KMS-11 (cell line): ENCODE results near the gene TSPAN5.

Experiments used
- H2AFZ ChIP-seq: fragments of 200-600 bp; sonication (generic); 2 replicates; pipeline ENCODE4 v1.6.1; 2016; ENCODE audit warnings: antibody characterized with exemption, mixed run types, low read depth
- H3K27ac ChIP-seq: fragments of 200-600 bp; sonication (generic); 2 replicates; pipeline ENCODE4 v1.6.1; 2016; ENCODE audit warnings: mild to moderate bottlenecking, mixed run types
- H3K27me3 ChIP-seq: fragments of 200-600 bp; sonication (generic); 2 replicates; pipeline ENCODE4 v1.6.1; 2017; ENCODE audit warnings: mild to moderate bottlenecking, low read depth, mixed run types, moderate library complexity; ENCODE audit not compliant: insufficient read depth
- H3K36me3 ChIP-seq: fragments of 200-600 bp; sonication (generic); 2 replicates; pipeline ENCODE4 v1.6.1; 2017; ENCODE audit warnings: mild to moderate bottlenecking, mixed run types; ENCODE audit not compliant: insufficient read depth
- H3K4me1 ChIP-seq: fragments of 200-600 bp; sonication (generic); 2 replicates; pipeline ENCODE4 v1.6.1; 2016; ENCODE audit warnings: mild to moderate bottlenecking, low read depth, mixed run types; ENCODE audit not compliant: poor library complexity, severe bottlenecking
- H3K4me2 ChIP-seq: fragments of 200-600 bp; sonication (generic); 2 replicates; pipeline ENCODE4 v1.7.0; 2016; ENCODE audit warnings: mild to moderate bottlenecking, mixed run types
- H3K4me3 ChIP-seq: fragments of 200-600 bp; sonication (generic); IDR thresholded peaks from 2 replicates; pipeline ENCODE4 v1.6.1; 2017; ENCODE audit warnings: low read depth, low read length, mixed read lengths; ENCODE audit not compliant: insufficient read depth
- H3K79me2 ChIP-seq: fragments of 200-600 bp; sonication (generic); 2 replicates; pipeline ENCODE4 v1.6.1; 2016; ENCODE audit warnings: low read depth, mixed run types; ENCODE audit not compliant: insufficient read depth
- H3K9ac ChIP-seq: fragments of 200-600 bp; sonication (generic); 2 replicates; pipeline ENCODE4 v1.6.1; 2016; ENCODE audit warnings: mild to moderate bottlenecking, mixed run types
- H4K20me1 ChIP-seq: fragments of 200-600 bp; sonication (generic); 2 replicates; pipeline ENCODE4 v1.6.1; 2016; ENCODE audit warnings: mild to moderate bottlenecking, mixed run types; ENCODE audit not compliant: insufficient read depth
- TF ChIP-seq, protein P1 (sequence below): fragments of 200-600 bp; sonication (generic); conservative IDR thresholded peaks from 2 replicates; pipeline ENCODE4 v1.6.1; 2017; ENCODE audit warnings: low read depth, mild to moderate bottlenecking, antibody characterized with exemption, low read length, moderate library complexity, mixed read lengths

Gene TSPAN5

GRCh38 chr4:98614094-98614493 lies 44.3 kb downstream of the TSPAN5 start:
- Histone ChIP-seq H3K4me2 (no peak overlapping the region), H3K4me3 (no peak overlapping the region), H3K36me3 (no peaks in the 10 kb centered on the region), H3K27ac (no peak overlapping the region), H3K79me2 (0 out of 2 replicates have a peak, but pooled peaks cover 5% of the 10 kb centered on the region), H3K27me3 (no peaks in the 10 kb centered on the region), H3K9ac (no peak overlapping the region), H2AFZ (no peak overlapping the region), H3K4me1 (no peaks in the 10 kb centered on the region), H4K20me1 (no peaks in the 10 kb centered on the region)
- TF ChIP-seq, protein P1, sequence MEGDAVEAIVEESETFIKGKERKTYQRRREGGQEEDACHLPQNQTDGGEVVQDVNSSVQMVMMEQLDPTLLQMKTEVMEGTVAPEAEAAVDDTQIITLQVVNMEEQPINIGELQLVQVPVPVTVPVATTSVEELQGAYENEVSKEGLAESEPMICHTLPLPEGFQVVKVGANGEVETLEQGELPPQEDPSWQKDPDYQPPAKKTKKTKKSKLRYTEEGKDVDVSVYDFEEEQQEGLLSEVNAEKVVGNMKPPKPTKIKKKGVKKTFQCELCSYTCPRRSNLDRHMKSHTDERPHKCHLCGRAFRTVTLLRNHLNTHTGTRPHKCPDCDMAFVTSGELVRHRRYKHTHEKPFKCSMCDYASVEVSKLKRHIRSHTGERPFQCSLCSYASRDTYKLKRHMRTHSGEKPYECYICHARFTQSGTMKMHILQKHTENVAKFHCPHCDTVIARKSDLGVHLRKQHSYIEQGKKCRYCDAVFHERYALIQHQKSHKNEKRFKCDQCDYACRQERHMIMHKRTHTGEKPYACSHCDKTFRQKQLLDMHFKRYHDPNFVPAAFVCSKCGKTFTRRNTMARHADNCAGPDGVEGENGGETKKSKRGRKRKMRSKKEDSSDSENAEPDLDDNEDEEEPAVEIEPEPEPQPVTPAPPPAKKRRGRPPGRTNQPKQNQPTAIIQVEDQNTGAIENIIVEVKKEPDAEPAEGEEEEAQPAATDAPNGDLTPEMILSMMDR, result no peak

GRCh38 chr4:98613453-98614075 lies 44.8 kb downstream of the TSPAN5 start:
- H3K4me2 ChIP-seq, result no peak overlapping the region
- no peaks in the 10 kb centered on the region for H3K27me3 ChIP-seq
- no peak overlapping the region for H3K9ac ChIP-seq
- no peaks in the 10 kb centered on the region for H4K20me1 ChIP-seq
- TF ChIP-seq, protein P1, result no peak
- H3K79me2 ChIP-seq, result 0 out of 2 replicates have a peak, but pooled peaks cover 5% of the 10 kb centered on the region
- no peak overlapping the region for H2AFZ ChIP-seq
- H3K4me1 ChIP-seq, result no peaks in the 10 kb centered on the region
- H3K27ac ChIP-seq, result no peak overlapping the region
- H3K36me3 ChIP-seq, result no peaks in the 10 kb centered on the region
- no peak overlapping the region for H3K4me3 ChIP-seq

- H4K20me1 ChIP-seq, result no peaks in the 10 kb centered on the region
- no peak overlapping the region for H3K9ac ChIP-seq
- TF ChIP-seq, protein P1, result no peak
- H3K27me3 ChIP-seq, result no peaks in the 10 kb centered on the region
- no peak overlapping the region for H3K4me2 ChIP-seq
- H2AFZ ChIP-seq, result no peak overlapping the region
- H3K27ac ChIP-seq, result no peak overlapping the region
- no peaks in the 10 kb centered on the region for H3K36me3 ChIP-seq
- no peaks in the 10 kb centered on the region for H3K4me1 ChIP-seq
- H3K4me3 ChIP-seq, result no peak overlapping the region
- no peaks in the 10 kb centered on the region for H3K79me2 ChIP-seq
Observed at GRCh38 chr4:98612318-98613250, 45.8 kb downstream of the TSPAN5 start.

- no peak overlapping the region for H3K9ac ChIP-seq
- no peaks in the 10 kb centered on the region for H4K20me1 ChIP-seq
- no peaks in the 10 kb centered on the region for H3K36me3 ChIP-seq
- H3K27me3 ChIP-seq, result no peaks in the 10 kb centered on the region
- no peaks in the 10 kb centered on the region for H3K79me2 ChIP-seq
- TF ChIP-seq, protein P1, result no peak
- no peaks in the 10 kb centered on the region for H3K4me1 ChIP-seq
- H3K27ac ChIP-seq, result no peak overlapping the region
- H3K4me3 ChIP-seq, result no peak overlapping the region
- H2AFZ ChIP-seq, result no peak overlapping the region
- no peak overlapping the region for H3K4me2 ChIP-seq
Observed at GRCh38 chr4:98611677-98612317, 46.6 kb downstream of the TSPAN5 start.
